GM19468 (cell line): ENCODE results near the gene RNF4.
"Not testable (repeated sequence)": the region's sequence is repeated elsewhere in the genome, so short reads cannot be mapped to it uniquely, and the experiment has no call there.

ENCODE experiments used
- ATAC-seq: cut with Tn5 transposase; IDR thresholded peaks from one replicate; pipeline ENCODE4 v1.9.1; 2021; ENCODE audit warnings: mild to moderate bottlenecking, moderate library complexity, moderate number of reproducible peaks; ENCODE audit not compliant: unreplicated experiment; ENCODE audit errors: extremely low read depth

The RNF4 gene

GRCh38 chr4:2484185-2484584 lies 15.3 kb downstream of the RNF4 start:
- no peak for ATAC-seq

- peak; percentile 46 for ATAC-seq
Measured at GRCh38 chr4:2484993-2485392, 16.1 kb downstream of the RNF4 start.

GRCh38 chr4:2485956-2486355 lies 17.1 kb downstream of the RNF4 start:
- ATAC-seq = no peak

- no peak for ATAC-seq
Measured at GRCh38 chr4:2486981-2487380, 18.1 kb downstream of the RNF4 start.

GRCh38 chr4:2487632-2488031 lies 18.7 kb downstream of the RNF4 start:
- peak; percentile 51 for ATAC-seq

- no peak for ATAC-seq
Measured at GRCh38 chr4:2489081-2489805, 20.3 kb downstream of the RNF4 start.

- no peak for ATAC-seq
Measured at GRCh38 chr4:2489841-2490552, 21.1 kb downstream of the RNF4 start.

- no peak for ATAC-seq
Measured at GRCh38 chr4:2492970-2493369, 24.1 kb downstream of the RNF4 start.

GRCh38 chr4:2494992-2495391 lies 26.1 kb downstream of the RNF4 start:
- no peak for ATAC-seq

GRCh38 chr4:2497324-2497723 lies 28.4 kb downstream of the RNF4 start:
- no peak for ATAC-seq

- ATAC-seq = peak; percentile 64
Measured at GRCh38 chr4:2497931-2498330, 29.0 kb downstream of the RNF4 start.

- no peak for ATAC-seq
Measured at GRCh38 chr4:2500547-2500946, 31.6 kb downstream of the RNF4 start.

- no peak for ATAC-seq
Measured at GRCh38 chr4:2501034-2501594, 32.2 kb downstream of the RNF4 start.

GRCh38 chr4:2503809-2504208 lies 34.9 kb downstream of the RNF4 start:
- no peak for ATAC-seq

GRCh38 chr4:2507259-2507658 lies 38.4 kb downstream of the RNF4 start:
- ATAC-seq = no peak

- no peak for ATAC-seq
Measured at GRCh38 chr4:2507855-2508254, 38.9 kb downstream of the RNF4 start.

- ATAC-seq = no peak
Measured at GRCh38 chr4:2510351-2511259, 41.7 kb downstream of the RNF4 start.

GRCh38 chr4:2511645-2512131 lies 42.8 kb downstream of the RNF4 start:
- no peak for ATAC-seq

GRCh38 chr4:2512396-2513135 lies 43.7 kb downstream of the RNF4 start:
- ATAC-seq = no peak

GRCh38 chr4:2514193-2514592 lies 45.3 kb downstream of the RNF4 start:
- ATAC-seq = not testable (repeated sequence)
